Keratinocyte (primary cell): ENCODE data around the gene ATF6B. TPM values are rescaled to one million over a fixed set of nuclear protein-coding genes. Genes with fewer than 3 reads are reported as not detected.

Experiments used
- DNase-seq: peaks from one replicate; pipeline ENCODE4 v3.0.0-alpha.2; 2011; ENCODE audit warnings: low read depth, missing footprints, low spot score
- FAIRE-seq: peaks from 2 replicates; lab custom pipeline; 2011; peaks lifted over from hg19 to GRCh38; lab: Jason Lieb, UNC
- H2AFZ ChIP-seq: 2 replicates; pipeline ENCODE4 v1.6.0; 2012; ENCODE audit warnings: low read length, control low read depth, inconsistent platforms; ENCODE audit not compliant: control insufficient read depth
- H3K27ac ChIP-seq: 2 replicates; pipeline ENCODE4 v1.5.1; 2011; ENCODE audit warnings: low read length; ENCODE audit not compliant: control insufficient read depth, insufficient read depth
- H3K27me3 ChIP-seq: 3 replicates; pipeline ENCODE4 v1.6.0; 2011; ENCODE audit warnings: low read length; ENCODE audit not compliant: control insufficient read depth, insufficient read depth; ENCODE audit errors: extremely low read depth
- H3K36me3 ChIP-seq, 2 experiments: 2 replicates in 1 of 2; 3 replicates in 1 of 2; pipeline ENCODE4 v1.5.1; 2011; ENCODE audit warnings: low read length in 2 of 2, mild to moderate bottlenecking in 1 of 2; ENCODE audit not compliant: control insufficient read depth in 2 of 2, insufficient read depth in 2 of 2; ENCODE audit errors: extremely low read depth in 1 of 2
- H3K4me1 ChIP-seq: 3 replicates; pipeline ENCODE4 v1.5.1; 2011; ENCODE audit warnings: low read length; ENCODE audit not compliant: control insufficient read depth, insufficient read depth; ENCODE audit errors: extremely low read depth
- H3K4me2 ChIP-seq: 3 replicates; pipeline ENCODE4 v1.6.0; 2011; ENCODE audit warnings: low read depth, low read length; ENCODE audit not compliant: control insufficient read depth, insufficient read depth; ENCODE audit errors: extremely low read depth
- H3K4me3 ChIP-seq, 3 experiments: fragments of 200-600 bp in 1 of 3; sonication (generic) in 1 of 3; 2 replicates in 2 of 3; 3 replicates in 1 of 3; pipeline ENCODE4 v1.5.1; 2011 to 2016; ENCODE audit warnings: low read length in 3 of 3, mild to moderate bottlenecking in 3 of 3, control low read depth in 2 of 3, inconsistent platforms in 1 of 3, low read depth in 1 of 3, mixed read lengths in 1 of 3, mixed run types in 1 of 3, moderate library complexity in 1 of 3; ENCODE audit not compliant: control insufficient read depth in 2 of 3, insufficient read depth in 2 of 3; ENCODE audit errors: extremely low read depth in 1 of 3
- H3K79me2 ChIP-seq: 2 replicates; pipeline ENCODE4 v1.6.0; 2012; ENCODE audit warnings: low read length; ENCODE audit not compliant: control insufficient read depth, insufficient read depth
- H3K9ac ChIP-seq: 3 replicates; pipeline ENCODE4 v1.6.0; 2011; ENCODE audit warnings: low read length; ENCODE audit not compliant: control insufficient read depth, insufficient read depth; ENCODE audit errors: extremely low read depth
- H3K9me1 ChIP-seq: 3 replicates; pipeline ENCODE4 v1.6.0; 2011; ENCODE audit warnings: low read length; ENCODE audit not compliant: control insufficient read depth, insufficient read depth; ENCODE audit errors: extremely low read depth
- H3K9me3 ChIP-seq: 2 replicates; pipeline ENCODE4 v1.5.1; 2012; ENCODE audit warnings: low read depth, low read length; ENCODE audit not compliant: control insufficient read depth
- H4K20me1 ChIP-seq: 3 replicates; pipeline ENCODE4 v1.6.0; 2011; ENCODE audit warnings: low read length; ENCODE audit not compliant: control insufficient read depth, insufficient read depth; ENCODE audit errors: extremely low read depth
- CTCF ChIP-seq, 3 experiments: IDR thresholded peaks in 1 of 3; conservative IDR thresholded peaks in 1 of 3; optimal IDR thresholded peaks in 1 of 3; 2 replicates in 2 of 3; 3 replicates in 1 of 3; pipeline versions ENCODE3 to v1.5.1; 2011; ENCODE audit warnings: low read length in 3 of 3, mild to moderate bottlenecking in 3 of 3, moderate library complexity in 2 of 3, control low read depth in 1 of 3, inconsistent platforms in 1 of 3; ENCODE audit not compliant: insufficient read depth in 2 of 3; ENCODE audit errors: extremely low read depth in 1 of 3
- EZH2 ChIP-seq: IDR thresholded peaks from one replicate; pipeline ENCODE4 v1.6.1; 2012; ENCODE audit warnings: inconsistent platforms, mild to moderate bottlenecking, low read length, moderate library complexity
- dilution Hi-C: fragments of 300-500 bp; cut with MboI; formaldehyde crosslinking; loops from one replicate; pipeline ENCODE4 v1.7.0; 2020; ENCODE audit warnings: low sequenced_read_pairs; ENCODE audit not compliant: extremely low pct_ligation_motif_present
- polyA plus RNA-seq, 5 experiments: library from polyadenylated mRNA; depleted of rRNA in 3 of 5; stranded (reverse) in 3 of 5; stranded (forward) in 1 of 5; unstranded in 1 of 5; fragments of >200 nt; gene quantifications; 1 replicate in 1 of 5; 2 replicates in 3 of 5; 3 replicates in 1 of 5; pipeline versions ENCODE4 v1.2.1 to v1.2.3, GENCODE V29; 2011 to 2012; ENCODE audit warnings: missing spikeins in 2 of 5, low read depth in 1 of 5, low replicate concordance in 1 of 5

The ATF6B gene
- polyA plus RNA-seq, 1 donor (not counting 4 experiments of a cell fraction or from before 2014, with no cell fraction given) = 30.4 TPM

GRCh38 chr6:32070814-32071543, 57.1 kb downstream of the ATF6B start:
- FAIRE-seq (no peak), DNase-seq (no peak)
- Histone ChIP-seq H3K27ac (no peak overlapping the region), H3K4me3 (no peak overlapping the region), H3K36me3 (no peaks in the 10 kb centered on the region), H2AFZ (no peak overlapping the region), H3K4me2 (no peak overlapping the region), H3K9ac (no peak overlapping the region), H3K9me1 (no peaks in the 10 kb centered on the region), H4K20me1 (no peaks in the 10 kb centered on the region), H3K9me3 (no peaks in the 10 kb centered on the region), H3K27me3 (no peaks in the 10 kb centered on the region), H3K4me1 (peaks cover 2% of the 10 kb centered on the region), H3K79me2 (no peaks in the 10 kb centered on the region)
- TF ChIP-seq CTCF (optimal IDR thresholded peaks at IDR 0.05 in 1 of 3, IDR thresholded peaks at IDR 0.05 in 1 of 3, conservative IDR thresholded peaks at IDR 0.05 in 1 of 3; ENCODE audit: extremely low read depth in 1 of 3, insufficient read depth in 2 of 3, low read length in 3 of 3) = no peak
- dilution Hi-C loops = no loop called here

- no peak overlapping the region for H3K9ac ChIP-seq
- H3K27ac ChIP-seq = no peak overlapping the region
- H3K4me3 ChIP-seq = no peak overlapping the region
- no peaks in the 10 kb centered on the region for H3K36me3 ChIP-seq
- no peak for DNase-seq
- no peaks in the 10 kb centered on the region for H3K9me1 ChIP-seq
- no peaks in the 10 kb centered on the region for H3K79me2 ChIP-seq
- H4K20me1 ChIP-seq = no peaks in the 10 kb centered on the region
- no peaks in the 10 kb centered on the region for H3K9me3 ChIP-seq
- no peaks in the 10 kb centered on the region for H3K27me3 ChIP-seq
- TF ChIP-seq EZH2 (no peak), CTCF (optimal IDR thresholded peaks at IDR 0.05 in 1 of 3, IDR thresholded peaks at IDR 0.05 in 1 of 3, conservative IDR thresholded peaks at IDR 0.05 in 1 of 3; ENCODE audit: extremely low read depth in 1 of 3, insufficient read depth in 2 of 3, low read length in 3 of 3) (no peak)
- no peak overlapping the region for H2AFZ ChIP-seq
- no peak for FAIRE-seq
- no peak overlapping the region for H3K4me2 ChIP-seq
- dilution Hi-C loops = no loop called here
- no peaks in the 10 kb centered on the region for H3K4me1 ChIP-seq
These were observed 58.0 kb downstream of the ATF6B start for GRCh38 chr6:32069878-32070515.
